T47D (cell line): ENCODE data around the gene PRPF40B.
"Not testable (repeated sequence)": the region's sequence is repeated elsewhere in the genome, so short reads cannot be mapped to it uniquely, and the experiment has no call there.

Source experiments
- DNase-seq, 2 experiments: peaks; one replicate each; pipeline versions ENCODE4 v3.0.0 to v3.0.0-alpha.2; 2011 to 2012; ENCODE audit warnings: low read depth in 1 of 2, low spot score in 1 of 2
- JUND ChIP-seq: IDR thresholded peaks from 2 replicates; pipeline ENCODE4 v1.6.1; 2012; ENCODE audit warnings: low read depth
- in situ Hi-C: cut with HindIII; loops from 2 replicates; pipeline ENCODE4 v1.10.0; 2016; ENCODE audit warnings: low sequenced_read_pairs, low pct_unique_long_range_greater_than_20kb

Gene PRPF40B

DNA sequence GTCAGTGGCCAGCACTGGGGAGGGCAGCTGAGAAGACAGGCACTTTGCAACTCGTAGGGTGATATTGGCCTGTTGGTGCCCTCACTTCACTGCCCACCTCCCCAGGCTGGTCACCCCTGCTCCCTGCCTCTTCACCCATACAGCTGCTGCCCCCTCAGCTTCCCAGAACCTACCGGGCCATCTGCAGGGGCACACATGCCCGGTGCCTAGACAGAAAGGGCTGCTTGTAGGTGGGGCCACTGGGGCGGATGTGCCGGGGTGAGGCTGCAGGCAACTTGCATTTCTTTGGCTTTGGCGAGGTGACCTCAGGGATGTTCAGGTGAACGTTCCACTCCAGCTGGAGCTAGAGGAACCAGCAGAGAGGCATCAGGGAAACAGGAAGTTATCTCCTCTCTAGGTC, 35.1 kb upstream of the PRPF40B start:
- no peak for TF ChIP-seq JUND
- in situ Hi-C loops: no loop called here
- DNase-seq: no peak

- no peak for DNase-seq
- in situ Hi-C loops: no loop called here
- TF ChIP-seq JUND: no peak
Observed at GRCh38 chr12:49588721-49589516, 34.4 kb upstream of the PRPF40B start.

- in situ Hi-C loops: no loop called here
- TF ChIP-seq JUND: no peak
- no peak for DNase-seq
Observed at GRCh38 chr12:49598527-49598926, 24.8 kb upstream of the PRPF40B start.

GRCh38 chr12:49599961-49600360, 23.4 kb upstream of the PRPF40B start:
- no peak for TF ChIP-seq JUND
- in situ Hi-C loops: no loop called here

DNA sequence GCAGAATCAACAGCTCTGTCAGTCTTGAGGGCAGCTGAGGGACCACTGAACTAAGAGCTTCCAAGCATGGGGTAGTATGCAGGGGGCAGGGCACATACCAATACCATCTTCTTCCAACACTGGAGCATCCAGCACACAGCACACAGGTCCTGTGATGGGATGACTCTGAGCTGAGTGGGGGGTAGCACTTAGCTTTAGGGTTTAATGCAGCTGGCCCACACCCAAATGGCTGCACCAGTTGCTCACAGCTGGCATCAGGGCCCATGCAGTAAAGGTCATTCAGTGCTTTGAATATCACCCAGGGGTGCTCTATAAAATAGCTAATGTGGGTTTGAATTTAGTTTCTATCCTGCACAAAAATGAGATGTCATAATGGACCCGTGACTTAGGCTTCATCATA, 19.6 kb upstream of the PRPF40B start:
- in situ Hi-C loops: no loop called here
- no peak for DNase-seq
- TF ChIP-seq JUND: no peak

More at GRCh38 chr12:49599961-49600360, 23.4 kb upstream of the PRPF40B start:
- no peak for DNase-seq

- TF ChIP-seq JUND: no peak
- no peak for DNase-seq
- in situ Hi-C loops: no loop called here
Observed at GRCh38 chr12:49604856-49605255, 18.5 kb upstream of the PRPF40B start.

DNA sequence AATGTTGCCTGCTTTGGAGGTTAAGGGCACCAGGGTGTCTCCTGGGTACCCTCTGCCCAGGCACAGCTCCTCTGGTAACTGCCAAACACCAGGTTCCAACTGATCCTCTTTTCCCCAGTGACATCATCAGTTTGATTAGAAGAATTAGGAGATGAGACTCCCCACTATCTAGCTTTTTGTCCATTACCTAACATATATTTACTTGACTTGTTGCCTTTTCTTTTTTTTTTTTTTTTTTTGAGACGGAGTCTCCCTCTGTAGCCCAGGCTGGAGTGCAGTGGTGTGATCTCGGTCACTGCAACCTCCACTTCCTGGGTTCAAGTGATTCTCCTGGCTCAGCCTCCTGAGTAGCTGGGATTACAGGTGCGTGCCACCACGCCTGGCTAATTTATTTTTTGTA, 17.8 kb upstream of the PRPF40B start, which contains the start of gene FAM186B:
Gene FAM186B (minus strand): TSS at position 101 of the 400 bp plus-strand sequence. CDS start 162 bp downstream, outside the sequence.
- in situ Hi-C loops, DNase-seq: not testable (repeated sequence)

DNA sequence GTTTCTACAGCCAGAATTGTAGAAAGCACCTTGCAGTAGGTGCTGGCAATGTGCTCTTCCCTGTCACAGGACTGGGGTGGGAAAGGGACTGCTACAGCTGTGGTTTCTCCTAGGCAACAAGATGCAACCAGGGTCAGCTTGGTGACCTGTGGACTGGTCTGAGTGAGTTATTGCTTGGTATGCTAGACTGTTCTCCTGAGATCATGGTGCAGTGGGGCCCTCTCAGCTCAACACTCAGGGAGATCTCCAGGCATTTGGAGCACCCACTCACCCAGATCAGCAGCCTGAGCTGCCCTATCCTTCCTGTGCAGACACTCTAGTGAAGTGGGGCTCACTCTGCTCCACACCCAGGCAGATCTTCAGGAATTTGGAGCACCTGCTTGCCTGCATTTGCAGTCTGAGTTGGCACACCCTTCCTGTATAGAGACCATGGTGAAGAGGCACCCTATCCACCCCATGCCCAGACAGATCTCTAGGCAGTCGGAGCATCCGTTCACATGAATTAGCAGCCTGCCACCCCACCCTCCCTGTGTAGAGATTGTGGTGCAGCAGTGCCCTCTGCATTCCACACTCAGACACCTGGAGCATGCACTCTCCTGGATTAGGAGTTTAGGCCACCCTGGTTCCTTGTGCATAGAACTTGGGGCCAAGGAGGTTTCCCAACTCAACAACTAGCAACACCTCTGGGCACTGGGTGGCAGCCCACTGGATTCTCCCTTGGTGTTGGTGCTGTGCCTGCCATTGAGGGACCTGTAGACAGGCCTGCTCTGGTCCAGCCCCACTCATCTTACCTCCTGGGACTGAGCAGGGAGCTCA, 14.1 kb upstream of the PRPF40B start:
- DNase-seq: no peak
- in situ Hi-C loops: no loop called here
- TF ChIP-seq JUND: no peak

DNA sequence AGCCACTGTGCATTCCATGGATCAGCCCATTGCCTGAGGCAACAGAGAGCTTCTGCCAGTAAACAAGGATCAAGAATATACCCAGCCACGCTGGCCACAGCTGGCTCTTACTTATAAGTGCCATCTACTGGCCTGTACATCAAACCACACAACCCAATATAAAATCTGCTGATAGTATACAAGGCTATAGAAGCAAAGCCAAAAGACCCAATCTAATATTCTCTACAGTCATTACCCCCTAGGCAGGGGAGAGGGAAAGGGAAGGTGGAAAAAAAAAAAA, 13.5 kb upstream of the PRPF40B start:
- DNase-seq: peak in 1 of 2 experiments; percentile 87
- TF ChIP-seq JUND: no peak
- in situ Hi-C loops: no loop called here

GRCh38 chr12:49610785-49611184, 12.6 kb upstream of the PRPF40B start:
- in situ Hi-C loops, DNase-seq: not testable (repeated sequence)

DNA sequence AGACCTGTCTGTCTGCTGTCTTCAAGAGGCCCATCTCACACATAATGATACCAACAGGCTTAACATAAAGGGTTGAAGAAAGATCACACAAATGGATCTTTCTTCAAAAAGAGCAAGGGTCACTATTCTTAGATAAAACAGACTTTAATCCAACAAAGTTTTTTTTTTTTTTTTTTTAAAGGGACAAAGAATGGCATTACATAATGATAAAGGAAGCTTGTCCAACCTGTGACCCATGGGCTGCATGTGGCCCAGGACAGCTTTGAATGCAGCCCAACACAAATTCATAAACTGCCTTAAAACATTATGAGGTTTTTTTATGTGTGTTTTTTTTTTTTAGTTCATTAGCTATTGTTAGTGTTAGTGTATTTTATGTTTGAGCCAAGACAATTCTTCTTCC, 11.2 kb upstream of the PRPF40B start:
- TF ChIP-seq JUND: no peak
- in situ Hi-C loops: no loop called here
- DNase-seq: no peak

DNA sequence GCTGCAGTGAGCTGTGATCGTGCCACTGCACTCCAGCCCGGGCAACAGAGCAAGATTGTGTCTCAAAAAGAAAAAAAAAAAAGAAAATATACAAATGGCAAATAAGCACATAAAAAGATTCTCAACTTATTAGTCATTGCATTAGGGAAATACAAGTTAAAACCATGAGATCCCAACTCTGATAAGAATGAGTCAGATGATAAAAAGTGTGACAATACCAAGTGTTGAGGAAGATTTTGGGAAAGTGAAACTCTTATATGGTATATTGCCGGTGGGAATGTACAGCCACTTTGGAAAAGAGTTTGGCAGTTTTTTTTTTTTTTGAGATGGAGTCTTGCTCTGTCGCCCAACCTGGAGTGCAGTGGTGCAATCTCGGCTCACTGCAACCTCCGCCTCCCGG, 7.6 kb upstream of the PRPF40B start:
- DNase-seq: no peak
- in situ Hi-C loops: no loop called here
- no peak for TF ChIP-seq JUND

DNA sequence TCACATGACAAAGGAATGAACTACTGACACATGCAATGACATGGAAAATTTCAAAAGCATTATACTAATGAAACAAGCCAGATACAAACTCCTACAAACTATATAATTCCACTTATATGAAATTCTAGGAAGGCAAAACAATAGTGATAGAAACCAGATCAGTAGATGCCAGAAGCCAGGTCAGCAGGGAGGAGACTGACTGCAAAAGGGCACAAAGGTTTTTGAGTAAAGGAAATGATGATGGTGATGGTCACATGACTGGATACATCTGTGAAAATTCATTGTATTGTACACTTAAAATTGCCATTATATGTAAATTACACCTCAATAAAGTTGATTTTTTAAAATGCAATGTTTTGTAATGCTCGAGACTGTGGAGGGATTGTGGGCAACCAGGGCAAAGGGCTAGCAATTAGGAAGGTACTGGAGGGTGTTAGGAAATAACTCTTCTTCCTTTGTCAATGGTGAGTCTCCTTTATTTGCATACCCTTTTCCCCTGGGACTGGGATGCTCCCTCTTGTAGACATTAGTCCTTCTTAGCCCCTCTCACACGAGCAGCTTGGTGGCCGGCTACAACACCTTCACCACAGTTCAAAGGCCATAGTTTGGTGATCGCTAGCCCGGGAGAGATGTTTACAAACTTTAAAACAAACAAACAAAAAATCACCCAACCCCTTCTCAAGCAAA, 6.7 kb upstream of the PRPF40B start:
- in situ Hi-C loops: no loop called here
- TF ChIP-seq JUND: no peak
- no peak for DNase-seq
